HG03571 (cell line): Measurements from ENCODE around the gene MTHFSD.
"Not testable (repeated sequence)": the region's sequence is repeated elsewhere in the genome, so short reads cannot be mapped to it uniquely, and the experiment has no call there.

Source experiments
- ATAC-seq: cut with Tn5 transposase; IDR thresholded peaks from one replicate; pipeline ENCODE4 v1.9.1; 2021; ENCODE audit not compliant: unreplicated experiment

Gene MTHFSD

GRCh38 chr16:86554917-86555703 is at the start of gene MTHFSD:
Gene MTHFSD (minus strand): TSS chr16:86555235. CDS start chr16:86555184, 51 bp downstream.
- ATAC-seq = peak; percentile 89

- peak; percentile 75 for ATAC-seq
Measured at GRCh38 chr16:86604436-86605193, 49.6 kb upstream of the MTHFSD start.

GRCh38 chr16:86602521-86602920 is 47.5 kb upstream of the MTHFSD start:
- no peak for ATAC-seq

- no peak for ATAC-seq
Measured at GRCh38 chr16:86601356-86601755, 46.3 kb upstream of the MTHFSD start.

GRCh38 chr16:86598607-86599565 is 43.9 kb upstream of the MTHFSD start:
- ATAC-seq = no peak

- ATAC-seq = no peak
Measured at GRCh38 chr16:86597880-86598606, 43.0 kb upstream of the MTHFSD start.

GRCh38 chr16:86597126-86597879 is 42.3 kb upstream of the MTHFSD start:
- ATAC-seq = no peak

- ATAC-seq = no peak
Measured at GRCh38 chr16:86595983-86596605, 41.1 kb upstream of the MTHFSD start.

GRCh38 chr16:86594721-86595120 is 39.7 kb upstream of the MTHFSD start:
- no peak for ATAC-seq

GRCh38 chr16:86593913-86594620 is 39.0 kb upstream of the MTHFSD start:
- ATAC-seq = no peak

GRCh38 chr16:86591270-86591669 is 36.2 kb upstream of the MTHFSD start:
- ATAC-seq = no peak

GRCh38 chr16:86590501-86591144 is 35.6 kb upstream of the MTHFSD start:
- ATAC-seq = no peak

GRCh38 chr16:86587955-86588354 is 32.9 kb upstream of the MTHFSD start:
- ATAC-seq = not testable (repeated sequence)

GRCh38 chr16:86587487-86587886 is 32.5 kb upstream of the MTHFSD start:
- no peak for ATAC-seq

- ATAC-seq = no peak
Measured at GRCh38 chr16:86585821-86586611, 31.0 kb upstream of the MTHFSD start.

GRCh38 chr16:86584726-86585721 is 30.0 kb upstream of the MTHFSD start:
- no peak for ATAC-seq
